CD4-positive, alpha-beta T cell treated with Interleukin-17A for 4 hours (primary cell): Measurements from ENCODE around the gene PELO.
A peak's percentile ranks its signal among the peaks of the same experiment; 100 is the strongest.
"Not testable (repeated sequence)": the region's sequence is repeated elsewhere in the genome, so short reads cannot be mapped to it uniquely, and the experiment has no call there.

Experiments used
- DNase-seq: peaks from one replicate; pipeline ENCODE4 v3.0.0-alpha.2; 2020; ENCODE audit warnings: mixed read lengths

Gene PELO

GRCh38 chr5:52787600-52788504 is at the start of gene PELO, which contains the start of gene ITGA1:
Gene PELO (plus strand): TSS chr5:52787916. CDS start chr5:52800395, 12,479 bp downstream.
Gene ITGA1 (plus strand): TSS chr5:52787916. CDS start chr5:52788354, 438 bp downstream.
- DNase-seq = peak; percentile 65

- DNase-seq = no peak
These were observed 49.6 kb upstream of the PELO start for GRCh38 chr5:52738095-52738506.

- no peak for DNase-seq
These were observed 47.7 kb upstream of the PELO start for GRCh38 chr5:52740007-52740406.

GRCh38 chr5:52743012-52743411 is 44.7 kb upstream of the PELO start:
- DNase-seq = peak; percentile 47

GRCh38 chr5:52743529-52743928 is 44.2 kb upstream of the PELO start:
- DNase-seq = no peak

- peak; percentile 63 for DNase-seq
These were observed 43.7 kb upstream of the PELO start for GRCh38 chr5:52743970-52744369.

GRCh38 chr5:52744867-52745458 is 42.8 kb upstream of the PELO start:
- DNase-seq = not testable (repeated sequence)

GRCh38 chr5:52746539-52746938 is 41.2 kb upstream of the PELO start:
- DNase-seq = no peak

- no peak for DNase-seq
These were observed 39.1 kb upstream of the PELO start for GRCh38 chr5:52748590-52748989.

GRCh38 chr5:52749666-52750065 is 38.0 kb upstream of the PELO start:
- DNase-seq = no peak

GRCh38 chr5:52751137-52751536 is 36.6 kb upstream of the PELO start:
- DNase-seq = no peak

GRCh38 chr5:52754051-52754450 is 33.7 kb upstream of the PELO start:
- no peak for DNase-seq

GRCh38 chr5:52757527-52757926 is 30.2 kb upstream of the PELO start:
- no peak for DNase-seq

GRCh38 chr5:52758014-52758413 is 29.7 kb upstream of the PELO start:
- no peak for DNase-seq

GRCh38 chr5:52759331-52759730 is 28.4 kb upstream of the PELO start:
- DNase-seq = no peak

GRCh38 chr5:52760695-52761366 is 26.9 kb upstream of the PELO start:
- DNase-seq = no peak

GRCh38 chr5:52767217-52767743 is 20.4 kb upstream of the PELO start:
- no peak for DNase-seq

- no peak for DNase-seq
These were observed 19.8 kb upstream of the PELO start for GRCh38 chr5:52767766-52768480.

- DNase-seq = no peak
These were observed 18.7 kb upstream of the PELO start for GRCh38 chr5:52769061-52769460.

- DNase-seq = no peak
These were observed 17.3 kb upstream of the PELO start for GRCh38 chr5:52770287-52770939.

- peak; percentile 44 for DNase-seq
These were observed 16.2 kb upstream of the PELO start for GRCh38 chr5:52771343-52772039.
